RKO (cell line): ENCODE measurements around the gene ZNF148.

Experiments used
- DNase-seq: peaks from one replicate; pipeline ENCODE4 v3.0.0-alpha.2; 2016; ENCODE audit warnings: low spot score

Gene ZNF148

DNA sequence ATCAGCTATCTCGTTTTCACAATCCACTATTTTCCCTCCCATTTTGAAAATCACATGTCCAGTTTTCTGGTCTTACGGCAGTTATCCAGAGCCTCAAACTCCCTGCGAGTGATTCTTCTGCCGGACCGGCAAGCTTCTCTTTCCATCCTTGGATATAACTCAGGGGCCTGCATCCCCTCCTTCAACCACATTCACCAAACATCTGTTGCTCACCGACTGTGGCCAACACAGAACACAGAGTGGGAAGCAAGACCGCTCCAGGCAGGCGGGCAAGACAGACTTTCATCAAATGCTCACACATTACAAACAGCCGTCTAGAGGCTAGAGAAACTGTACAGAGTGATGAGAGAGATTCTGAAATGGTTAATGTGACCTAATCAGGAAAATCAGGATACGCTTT, 154.9 kb downstream of the ZNF148 start:
- DNase-seq = no peak

DNA sequence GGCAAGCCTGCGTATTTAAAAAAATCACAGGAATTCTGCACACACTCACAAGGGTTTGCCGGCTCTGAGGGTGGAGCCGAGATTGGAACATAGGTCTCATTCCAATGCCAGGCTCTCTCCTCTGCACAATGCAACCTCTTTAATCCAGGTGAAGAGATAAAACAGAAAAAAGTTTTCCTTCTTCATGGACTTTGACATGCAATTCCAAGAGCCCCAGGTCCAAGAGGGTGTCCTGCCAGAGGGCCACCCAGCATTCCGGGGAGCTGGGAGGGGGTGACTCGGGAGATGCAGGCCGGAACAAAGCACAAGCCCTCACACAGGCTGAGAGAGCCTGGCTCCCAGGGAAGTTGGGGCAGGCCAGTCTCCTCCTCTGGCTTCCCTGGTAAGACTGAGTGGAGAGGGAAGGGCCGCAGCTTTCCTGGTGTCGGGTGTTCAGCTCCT, 155.8 kb downstream of the ZNF148 start:
- DNase-seq = no peak

DNA sequence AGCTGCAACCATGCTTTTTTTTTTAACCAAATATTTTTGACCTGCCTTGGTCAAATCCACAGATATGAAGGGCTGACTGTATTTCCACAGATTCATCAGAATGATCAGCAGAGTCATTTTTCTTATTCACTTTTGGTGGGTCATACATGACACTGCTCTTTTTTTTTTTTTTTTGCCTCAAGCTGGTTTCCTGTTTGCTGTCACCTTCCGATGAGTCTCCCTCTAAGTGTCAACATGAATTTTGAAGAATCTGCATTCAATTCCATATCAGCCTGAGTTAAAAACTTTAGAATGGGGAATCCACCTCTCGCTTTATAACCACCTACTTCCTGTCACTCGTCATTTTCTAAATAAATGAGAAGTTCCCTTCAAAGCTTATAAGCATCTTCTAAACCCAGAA, 160.4 kb downstream of the ZNF148 start:
- peak; percentile 96 for DNase-seq

DNA sequence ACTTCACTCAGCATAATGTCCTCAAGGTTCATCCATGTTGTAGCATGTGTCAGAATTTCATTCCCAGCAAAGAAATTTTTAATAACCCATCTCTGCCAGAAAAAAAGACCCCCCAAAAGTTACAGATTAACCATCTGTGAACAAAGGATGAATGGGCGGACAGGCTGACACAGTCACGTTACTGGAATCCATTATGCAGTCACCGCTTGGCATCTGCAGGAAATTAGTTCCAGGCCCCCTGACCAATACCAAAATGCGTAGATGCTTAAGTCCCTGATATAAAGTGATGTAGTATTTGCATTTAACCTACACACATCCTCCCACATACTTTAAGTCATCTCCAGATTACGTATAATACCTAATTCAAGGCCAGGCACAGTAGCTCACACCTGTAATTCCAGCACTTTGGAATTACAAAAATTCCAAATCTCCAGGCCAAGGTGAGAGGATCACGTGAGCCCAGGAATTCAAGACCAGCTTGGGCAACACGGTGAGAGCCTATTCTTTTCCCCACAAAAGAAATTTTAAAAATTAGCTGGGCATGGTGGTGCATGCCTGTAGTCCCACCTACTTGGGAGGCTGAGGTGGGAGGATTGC, 161.1 kb downstream of the ZNF148 start:
- peak; percentile 93 for DNase-seq

DNA sequence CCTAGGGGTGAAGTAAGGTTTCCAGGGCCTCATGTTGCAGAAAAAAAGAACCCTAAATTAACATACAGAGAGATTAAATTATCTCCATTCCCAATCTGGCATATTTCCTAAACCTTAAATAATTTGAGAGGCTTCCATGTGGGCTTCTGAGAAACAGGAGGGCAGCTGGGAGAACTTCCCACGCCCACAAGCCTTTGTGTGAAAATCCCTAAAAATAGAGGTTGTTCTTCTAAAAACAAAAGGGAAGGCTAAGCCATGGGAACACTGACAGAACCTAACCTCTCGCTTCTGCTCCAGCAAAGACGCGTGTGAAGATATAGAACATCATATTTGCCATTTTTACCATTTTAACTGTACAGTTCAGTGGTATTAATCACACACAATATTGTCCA, 161.8 kb downstream of the ZNF148 start:
- no peak for DNase-seq

DNA sequence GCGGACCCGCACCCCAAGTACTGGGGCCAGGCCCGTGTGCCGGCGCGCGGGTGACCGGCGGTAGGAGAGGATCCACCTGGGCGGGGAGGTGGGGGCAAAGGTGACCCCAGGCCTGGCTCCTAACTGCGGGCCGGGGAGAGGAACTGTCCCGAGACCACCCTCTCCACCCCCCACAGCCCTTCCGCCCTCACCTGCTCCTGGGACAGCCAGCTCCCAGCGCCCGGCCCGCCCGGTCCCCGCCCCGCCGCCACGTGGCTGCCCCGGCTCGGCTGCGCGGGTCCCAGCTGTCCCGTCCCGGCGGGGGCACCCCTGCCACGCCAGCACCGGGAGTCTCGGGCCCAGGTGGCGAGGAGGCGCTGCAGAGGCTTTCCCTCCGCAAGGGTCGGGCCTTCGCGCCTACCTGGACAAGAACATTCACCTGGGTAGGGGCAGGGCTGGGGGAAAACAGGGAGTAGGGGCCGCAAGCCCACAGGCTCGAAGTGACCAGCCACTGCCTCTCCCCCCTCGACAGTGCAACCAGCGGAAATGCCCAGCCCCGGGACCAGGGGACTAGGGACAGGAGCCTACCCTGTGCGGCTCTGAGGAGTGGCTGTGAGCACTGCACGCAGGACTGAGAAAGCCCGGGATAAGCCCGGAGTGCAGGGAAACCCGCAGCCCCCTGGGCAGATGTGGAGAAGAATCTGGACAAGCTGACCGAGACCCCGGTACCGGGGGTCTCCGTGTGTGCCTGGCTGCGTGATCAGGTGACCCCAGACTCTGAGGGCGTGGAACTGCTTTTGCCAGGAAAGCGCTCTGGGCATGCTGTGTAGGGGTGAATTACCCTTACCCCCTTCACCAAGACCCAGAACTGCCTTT, 162.4 kb downstream of the ZNF148 start, which contains the start of gene SLC12A8:
TSS of gene SLC12A8 (minus strand) at position 240 of the 855 bp plus-strand sequence. CDS start 1,399 bp downstream, outside the sequence.
- DNase-seq = peak; percentile 49

DNA sequence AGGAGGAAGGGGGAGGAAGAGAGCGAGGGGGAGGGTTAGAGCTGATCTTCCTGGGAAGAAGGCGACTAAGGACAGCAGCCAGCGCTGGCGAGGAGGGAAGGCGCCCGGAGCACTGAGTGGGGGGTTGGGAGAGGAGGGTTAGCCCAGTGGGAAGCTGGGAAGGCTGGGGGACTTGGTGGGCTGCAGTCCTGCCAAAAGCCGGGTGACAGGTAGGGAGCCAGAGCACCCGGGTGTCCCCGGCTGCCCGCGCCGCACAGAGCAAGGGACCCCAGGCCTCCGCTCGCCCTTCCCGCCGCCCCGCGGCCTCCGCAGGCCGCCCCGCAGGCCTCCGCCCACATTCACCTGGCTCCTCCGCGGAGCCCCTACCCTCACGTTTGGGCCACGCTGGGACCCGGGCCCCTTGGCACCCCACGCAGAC, 163.0 kb downstream of the ZNF148 start:
- no peak for DNase-seq

DNA sequence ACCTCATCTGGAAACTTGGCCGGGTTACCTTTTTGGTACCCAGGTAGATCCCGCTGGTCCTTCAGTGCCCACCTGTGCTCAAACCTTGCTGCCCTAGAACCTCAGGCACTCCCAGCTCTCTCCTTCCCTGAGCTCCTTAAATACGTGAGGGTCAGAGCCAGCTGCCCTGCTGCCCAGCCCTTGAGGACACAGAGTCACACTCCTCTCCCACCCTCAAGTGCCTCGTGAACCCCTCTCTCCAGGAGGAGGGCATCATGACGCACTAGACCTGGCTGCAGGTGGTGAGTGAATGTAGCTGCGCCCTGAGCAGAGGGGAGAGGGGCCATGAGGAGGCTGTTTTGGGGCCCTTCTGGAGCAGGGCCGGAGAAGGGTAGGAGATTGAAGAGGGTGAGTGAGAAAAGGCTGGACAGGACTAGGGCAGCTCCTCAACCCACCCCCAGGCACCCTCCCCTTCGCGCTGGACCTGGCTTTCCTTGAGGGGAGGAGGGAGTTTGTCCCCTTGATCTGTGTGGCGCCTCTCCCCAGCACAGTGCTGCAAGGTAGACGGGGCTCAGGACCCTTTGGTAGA, 163.5 kb downstream of the ZNF148 start:
- peak; percentile 51 for DNase-seq

DNA sequence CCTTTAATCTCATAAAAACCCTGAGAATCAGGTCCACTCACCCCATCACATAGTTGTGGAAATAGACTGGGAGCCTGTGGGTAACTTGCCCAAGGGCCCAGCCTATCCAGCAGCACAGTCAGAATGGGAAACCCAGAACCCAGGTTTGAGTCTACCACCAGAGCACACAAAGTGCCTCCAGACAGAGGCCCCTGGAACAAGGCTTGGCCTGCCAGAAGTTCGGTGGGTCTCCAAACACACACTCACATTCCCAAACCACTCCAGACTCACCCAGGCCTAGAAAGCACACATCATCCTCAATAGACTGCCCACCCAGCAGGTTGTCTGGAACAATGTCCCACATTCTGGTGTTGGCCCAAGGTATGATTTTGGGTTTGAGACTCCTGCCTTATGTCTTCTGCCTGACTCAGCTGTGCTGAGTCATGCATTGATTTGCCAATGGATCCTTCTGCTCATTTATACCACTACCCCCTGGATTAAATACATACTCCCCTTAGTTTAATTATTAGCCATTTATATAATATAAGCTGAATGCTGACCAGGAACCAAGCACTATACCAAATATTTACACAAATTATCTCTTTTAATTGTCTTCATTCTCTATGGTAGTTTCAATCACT, 167.1 kb downstream of the ZNF148 start:
- DNase-seq = no peak

DNA sequence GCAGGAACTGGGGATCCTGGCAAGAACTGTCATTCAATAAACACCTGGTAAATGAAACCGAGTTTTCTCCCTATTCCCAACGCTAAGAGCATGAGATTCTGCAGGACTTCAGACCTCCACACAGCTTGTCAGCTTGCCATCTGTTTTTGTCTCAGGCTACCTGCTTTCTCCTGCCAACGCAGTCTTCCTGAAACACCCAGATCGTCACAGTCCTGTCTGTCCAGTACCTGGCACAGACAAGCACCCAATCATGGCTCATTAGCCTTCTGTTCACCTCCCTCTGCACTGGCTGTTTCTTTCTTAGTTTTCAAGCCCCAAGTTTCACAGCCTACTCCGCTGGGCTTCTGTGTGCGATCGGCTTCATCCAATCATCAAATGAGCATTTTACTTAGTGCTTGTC, 167.6 kb downstream of the ZNF148 start:
- DNase-seq = no peak

DNA sequence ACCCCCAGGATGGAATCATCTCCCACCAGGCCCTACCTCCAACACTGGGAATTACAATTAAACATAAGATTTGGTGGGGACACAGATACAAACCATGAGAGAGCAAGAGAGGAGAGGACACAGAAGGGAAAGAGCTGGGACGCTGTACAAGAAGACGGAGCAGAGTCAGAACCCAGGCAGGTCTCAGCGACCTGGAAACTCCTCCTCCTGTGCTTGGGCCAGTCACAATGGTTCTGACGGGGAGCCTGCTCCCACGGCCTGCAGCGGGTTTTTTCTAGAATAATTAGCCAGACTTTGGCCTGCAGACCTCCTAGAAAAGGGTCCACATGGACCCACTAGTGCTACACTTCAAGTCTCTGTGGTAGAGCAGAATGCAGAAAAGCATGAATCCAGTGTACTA, 168.2 kb downstream of the ZNF148 start:
- DNase-seq = no peak

DNA sequence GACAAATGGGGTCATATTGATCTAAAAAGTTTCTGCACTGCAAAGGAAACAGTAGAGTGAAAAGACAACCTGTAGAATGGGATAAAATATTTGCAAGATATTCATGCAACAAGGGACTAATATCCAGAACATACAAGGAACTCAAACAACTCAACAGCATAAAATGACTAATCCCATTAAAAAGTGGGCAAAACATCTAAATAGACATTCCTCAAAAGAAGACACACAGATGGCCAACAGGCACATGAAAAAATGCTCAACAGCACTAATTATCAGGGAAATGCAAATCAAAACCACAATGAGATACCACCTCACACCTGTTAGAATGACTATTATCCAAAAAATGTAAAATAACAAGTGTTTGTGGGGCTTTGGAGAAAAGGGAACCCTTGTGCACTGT, 171.4 kb downstream of the ZNF148 start:
- no peak for DNase-seq

DNA sequence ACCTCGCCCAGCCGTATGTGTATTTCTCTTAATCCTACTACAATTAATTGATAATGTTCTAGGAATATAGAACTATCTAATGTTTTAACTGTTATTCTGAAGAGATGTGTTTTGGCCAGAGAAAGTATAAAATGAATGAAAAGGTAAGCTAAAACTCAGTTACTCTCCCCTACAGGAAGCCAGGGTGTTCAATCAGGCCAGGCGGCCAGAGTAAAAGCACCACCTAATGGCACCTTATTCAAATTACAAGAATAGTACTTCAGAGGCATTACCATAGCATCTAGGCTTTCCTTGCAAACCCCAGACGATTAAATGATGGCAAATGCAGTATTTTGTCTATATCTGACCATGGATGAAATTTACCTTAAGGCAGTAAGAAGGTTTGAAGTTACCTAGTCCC, 172.9 kb downstream of the ZNF148 start:
- no peak for DNase-seq

DNA sequence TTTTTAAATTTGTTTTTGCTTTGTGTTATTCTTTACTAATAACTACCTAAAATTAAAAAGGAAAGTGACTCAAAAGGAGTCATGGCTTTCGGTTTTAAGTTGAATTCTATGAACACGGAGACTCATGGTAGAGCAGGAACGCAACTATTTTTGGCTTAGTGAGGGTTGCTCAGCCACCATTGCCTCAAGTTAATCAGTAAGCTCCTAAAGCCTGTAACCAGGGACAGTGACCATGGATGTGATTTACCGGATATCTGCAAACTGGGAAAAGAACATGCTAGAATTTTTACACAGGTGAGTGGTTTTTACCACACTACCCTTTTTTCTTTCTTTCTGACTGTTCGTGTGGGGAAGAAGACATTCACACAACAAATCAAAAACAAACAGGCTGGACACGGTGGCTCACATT, 174.4 kb downstream of the ZNF148 start:
- DNase-seq = no peak

DNA sequence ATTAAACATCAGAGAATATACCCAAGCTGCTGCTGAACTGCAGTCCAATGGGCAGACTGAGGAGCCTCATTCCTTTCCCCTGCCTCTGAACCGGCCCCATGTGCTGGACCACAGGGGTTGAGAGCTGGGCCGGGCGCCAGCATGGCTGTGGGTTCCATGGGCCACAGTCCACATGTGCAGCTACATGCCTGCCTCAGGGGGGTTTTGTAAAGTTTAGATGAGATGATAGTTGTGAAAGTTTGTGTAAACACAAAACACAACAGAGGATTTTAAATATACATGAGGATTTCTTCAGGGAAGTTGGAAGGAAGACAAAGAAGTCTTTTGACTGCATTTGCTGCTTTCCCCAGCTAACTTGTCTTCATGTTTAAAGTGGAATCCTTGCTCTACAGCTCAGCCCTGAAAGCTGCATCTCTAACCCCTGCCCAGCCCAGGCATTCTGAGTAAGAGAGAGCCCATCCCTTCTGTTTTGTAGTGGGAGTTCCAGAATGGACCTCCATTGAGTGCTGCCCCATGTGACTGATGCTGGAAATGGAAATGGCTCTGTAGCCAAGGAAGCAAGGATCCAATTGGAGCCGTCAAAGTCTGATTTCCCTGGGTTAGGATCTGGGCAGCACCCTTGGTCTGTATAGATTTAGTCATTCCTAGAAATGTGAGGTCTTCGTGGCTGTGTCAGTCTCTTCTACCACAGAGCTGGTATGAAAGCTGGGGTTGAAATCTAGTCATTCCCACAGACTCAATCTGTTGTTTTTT, 180.1 kb downstream of the ZNF148 start:
- DNase-seq = no peak

DNA sequence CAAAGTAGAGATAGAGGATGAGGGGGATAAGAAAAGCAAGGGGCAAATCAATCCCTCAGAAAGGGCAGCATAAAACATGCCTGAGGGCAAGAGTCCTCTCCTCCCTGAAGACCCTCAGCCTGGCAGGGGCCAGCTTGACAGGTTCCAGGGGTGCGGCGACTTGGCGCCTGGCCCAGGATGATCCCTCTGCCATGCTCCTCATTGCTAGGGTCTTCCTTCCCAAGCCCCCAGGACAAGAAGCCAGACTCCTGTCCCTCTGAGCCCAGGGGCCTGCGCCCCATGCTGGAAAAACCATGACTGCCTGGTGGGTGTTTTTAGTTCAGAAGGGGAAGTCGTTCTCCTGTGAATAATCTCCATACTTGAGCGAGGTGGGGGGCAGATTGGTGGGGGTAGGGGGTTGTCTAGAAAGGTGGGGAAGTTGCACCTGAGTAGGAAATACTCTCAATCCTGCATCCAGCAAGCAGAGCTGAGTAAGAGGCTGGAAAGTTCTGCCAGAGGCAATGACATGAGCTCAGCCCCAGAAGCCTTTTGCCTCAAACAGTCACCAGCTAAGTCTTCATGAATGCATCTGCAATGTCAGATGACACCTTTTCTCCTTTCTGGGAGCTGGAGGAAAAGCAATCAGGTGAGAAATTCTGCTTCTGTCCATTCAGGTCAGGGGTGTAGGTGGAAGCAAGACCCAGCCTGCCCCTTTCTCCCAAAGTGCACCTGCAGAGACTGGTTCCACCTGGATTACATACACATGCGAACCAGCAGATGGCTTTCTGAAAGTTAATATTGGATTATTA, 180.9 kb downstream of the ZNF148 start:
- no peak for DNase-seq

DNA sequence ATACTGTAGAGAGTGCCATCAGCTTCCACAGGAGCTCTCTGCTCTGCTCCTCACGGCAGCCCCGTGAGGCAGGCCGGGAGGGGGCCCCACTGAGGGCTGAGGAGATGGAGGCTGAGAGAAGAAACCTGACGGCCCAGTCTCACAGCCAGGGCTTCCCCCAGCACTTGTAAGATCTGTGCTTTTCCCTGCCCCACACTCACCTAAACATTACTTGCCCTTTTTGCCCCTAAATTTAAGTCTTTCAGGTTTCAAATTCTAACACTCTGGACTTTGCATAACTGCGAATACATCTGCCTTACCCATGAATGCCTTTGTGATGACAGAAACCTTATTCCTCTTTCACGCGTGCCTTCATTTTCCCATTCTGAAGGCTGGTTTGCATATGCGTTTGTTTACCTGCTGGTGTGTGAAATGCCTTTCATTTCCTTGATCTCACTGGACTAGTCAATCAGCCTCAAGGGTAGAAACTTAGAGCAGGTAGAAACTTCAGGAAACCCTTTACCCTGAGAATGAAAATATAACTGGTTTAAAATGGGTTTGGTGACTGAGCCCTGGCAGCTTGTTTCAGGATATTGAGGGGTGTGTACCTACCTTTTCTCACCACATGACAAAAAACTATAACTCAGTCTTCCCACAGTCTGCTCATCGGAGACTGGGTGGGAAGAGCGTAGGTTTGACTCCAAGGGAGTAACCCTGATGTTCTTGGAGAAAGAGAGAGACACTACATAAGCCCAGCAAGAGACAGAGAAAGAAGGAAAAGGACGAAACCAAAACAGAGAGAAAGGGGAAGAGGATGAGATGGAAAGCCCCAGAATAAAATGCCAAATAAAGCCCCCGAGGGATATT, 182.7 kb downstream of the ZNF148 start:
- no peak for DNase-seq

DNA sequence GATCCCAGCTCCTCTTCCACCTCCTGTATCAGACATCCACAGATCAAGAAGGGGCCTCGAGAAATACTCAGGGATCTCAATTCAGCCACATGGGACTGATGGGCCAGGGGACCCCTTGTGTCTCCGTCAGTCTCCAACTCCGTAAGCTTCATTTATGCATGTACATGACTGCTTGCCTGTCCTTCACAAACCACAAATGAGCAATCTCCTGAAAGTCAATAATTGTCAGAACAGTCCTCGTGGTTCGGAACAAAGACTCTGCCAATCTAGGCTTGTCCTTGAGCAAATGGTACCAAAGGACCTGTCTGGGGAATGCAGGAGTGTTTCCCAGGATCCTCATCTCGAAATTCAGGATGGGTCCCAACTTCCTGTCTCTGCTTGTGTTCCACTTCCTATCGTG, 183.4 kb downstream of the ZNF148 start:
- no peak for DNase-seq

DNA sequence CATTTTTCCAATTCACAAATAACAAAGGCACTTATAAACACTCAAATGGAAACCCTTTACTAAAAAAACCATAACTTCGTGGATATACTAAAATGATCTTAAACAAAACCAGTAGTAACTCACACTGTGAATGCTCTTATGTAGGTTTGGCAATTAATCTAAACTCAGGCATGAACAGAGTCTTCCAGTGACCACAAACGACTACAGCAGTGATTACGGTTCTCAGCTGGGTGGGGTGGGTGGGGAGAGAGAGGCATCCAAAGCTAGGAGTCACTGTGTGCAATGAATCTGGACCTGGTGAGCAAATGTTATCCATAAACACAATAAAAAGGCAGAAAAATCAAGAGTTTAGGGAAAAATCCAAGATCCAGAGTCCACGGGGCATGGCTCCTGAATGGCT, 183.9 kb downstream of the ZNF148 start:
- DNase-seq = no peak

DNA sequence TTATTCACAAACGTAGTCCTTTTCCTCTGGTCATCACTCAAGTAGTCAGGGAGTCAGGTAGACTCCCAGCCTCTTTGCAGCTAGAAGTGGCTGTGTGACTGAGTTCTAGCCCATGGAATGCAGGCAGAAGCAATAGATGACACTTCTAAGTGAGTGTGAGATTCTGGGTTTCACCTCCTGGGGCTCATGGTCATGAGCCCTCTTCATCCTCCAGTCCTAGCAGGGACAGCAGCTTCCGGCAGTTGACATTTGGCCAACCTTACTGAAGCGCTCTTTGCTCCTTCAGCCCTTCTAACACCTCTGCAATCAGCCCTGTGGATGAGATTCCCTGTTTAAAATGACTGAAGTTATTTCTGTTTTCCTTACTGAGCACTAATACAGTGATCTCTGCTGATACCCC, 184.3 kb downstream of the ZNF148 start:
- no peak for DNase-seq
